ENCODE data around the gene SMTN. TPM values are rescaled to one million over a fixed set of nuclear protein-coding genes. Genes with fewer than 3 reads are reported as not detected.
"Not testable (repeated sequence)": the region's sequence is repeated elsewhere in the genome, so short reads cannot be mapped to it uniquely, and the experiment has no call there.

SMTN gene
- total and polyA plus RNA-seq, 9 of the 15 experiments (the other 6 are each of a cell fraction or from before 2014, with no cell fraction given) = 2.5 to 41.1 (median 16.1) TPM

GRCh38 chr22:31073125-31073524, 8.0 kb upstream of the SMTN start:
- H3K79me2 ChIP-seq (ENCODE audit: control insufficient read depth, insufficient read depth, low read length); intact Hi-C loops (cut with micrococcal nuclease); H4K20me1 ChIP-seq (replicated peaks; ENCODE audit: control insufficient read depth, insufficient read depth, low read length); H3K9ac ChIP-seq (ENCODE audit: insufficient read depth in 1 of 2, low read depth in 2 of 2, low read length in 2 of 2); in situ Hi-C loops (cut with MboI); H3K4me1 ChIP-seq (replicated peaks in 1 of 2; ENCODE audit: control insufficient read depth in 2 of 2, insufficient read depth in 2 of 2, low read length in 2 of 2); H2AFZ ChIP-seq (ENCODE audit: low read depth, low read length); CTCF ChIA-PET (ENCODE audit: low intra/inter-chr PET ratio); POLR2A ChIA-PET; H3K27me3 ChIP-seq (ENCODE audit: control insufficient read depth in 2 of 2, insufficient read depth in 2 of 2, low read length in 2 of 2); H3K36me3 ChIP-seq (ENCODE audit: control insufficient read depth, insufficient read depth, low read length); H3K4me2 ChIP-seq (ENCODE audit: insufficient read depth, low read length); H3K9me1 ChIP-seq (ENCODE audit: control insufficient read depth, insufficient read depth, low read length); BruUV-seq (replicated peaks); DNase-seq (ENCODE audit: extremely low read depth in 1 of 4, low spot score in 3 of 4); FAIRE-seq; H3K27ac ChIP-seq (ENCODE audit: extremely low read depth, low read depth, low read length); H3K9me3 ChIP-seq (replicated peaks; ENCODE audit: control insufficient read depth, insufficient read depth, low read depth, low read length); H3K4me3 ChIP-seq; ATAC-seq: not testable (repeated sequence)
- WGBS (ENCODE audit: insufficient coverage, low coverage, missing lambda C conversion rate) = 82% methylated on average over 3 of the region's 9 CpGs

GRCh38 chr22:31073545-31074145, 7.5 kb upstream of the SMTN start:
- H3K79me2 ChIP-seq (ENCODE audit: control insufficient read depth, insufficient read depth, low read length); H2AFZ ChIP-seq (ENCODE audit: low read depth, low read length); H3K4me3 ChIP-seq; H3K9ac ChIP-seq (ENCODE audit: insufficient read depth in 1 of 2, low read depth in 2 of 2, low read length in 2 of 2); H3K36me3 ChIP-seq (ENCODE audit: control insufficient read depth, insufficient read depth, low read length); H3K27ac ChIP-seq (ENCODE audit: extremely low read depth, low read depth, low read length); H4K20me1 ChIP-seq (replicated peaks; ENCODE audit: control insufficient read depth, insufficient read depth, low read length); H3K27me3 ChIP-seq (ENCODE audit: control insufficient read depth in 2 of 2, insufficient read depth in 2 of 2, low read length in 2 of 2); H3K9me1 ChIP-seq (ENCODE audit: control insufficient read depth, insufficient read depth, low read length); ATAC-seq; BruUV-seq (replicated peaks); DNase-seq (ENCODE audit: extremely low read depth in 1 of 4, low spot score in 3 of 4); CTCF ChIA-PET (ENCODE audit: low intra/inter-chr PET ratio); H3K4me2 ChIP-seq (ENCODE audit: insufficient read depth, low read length); H3K4me1 ChIP-seq (replicated peaks in 1 of 2; ENCODE audit: control insufficient read depth in 2 of 2, insufficient read depth in 2 of 2, low read length in 2 of 2); H3K9me3 ChIP-seq (replicated peaks; ENCODE audit: control insufficient read depth, insufficient read depth, low read depth, low read length); intact Hi-C loops (cut with micrococcal nuclease); FAIRE-seq; in situ Hi-C loops (cut with MboI): not testable (repeated sequence)
- WGBS (ENCODE audit: insufficient coverage, low coverage, missing lambda C conversion rate) = 89% methylated on average over 4 of the region's 5 CpGs
- POLR2A ChIA-PET = interaction anchor here (0.6 kb wide), 1 partner anchor 861 kb away, joined by 4 read pairs; no protein-coding TSS in a partner anchor

All from K562 (cell line).